ENCODE measurements around the gene PSD.

DNA sequence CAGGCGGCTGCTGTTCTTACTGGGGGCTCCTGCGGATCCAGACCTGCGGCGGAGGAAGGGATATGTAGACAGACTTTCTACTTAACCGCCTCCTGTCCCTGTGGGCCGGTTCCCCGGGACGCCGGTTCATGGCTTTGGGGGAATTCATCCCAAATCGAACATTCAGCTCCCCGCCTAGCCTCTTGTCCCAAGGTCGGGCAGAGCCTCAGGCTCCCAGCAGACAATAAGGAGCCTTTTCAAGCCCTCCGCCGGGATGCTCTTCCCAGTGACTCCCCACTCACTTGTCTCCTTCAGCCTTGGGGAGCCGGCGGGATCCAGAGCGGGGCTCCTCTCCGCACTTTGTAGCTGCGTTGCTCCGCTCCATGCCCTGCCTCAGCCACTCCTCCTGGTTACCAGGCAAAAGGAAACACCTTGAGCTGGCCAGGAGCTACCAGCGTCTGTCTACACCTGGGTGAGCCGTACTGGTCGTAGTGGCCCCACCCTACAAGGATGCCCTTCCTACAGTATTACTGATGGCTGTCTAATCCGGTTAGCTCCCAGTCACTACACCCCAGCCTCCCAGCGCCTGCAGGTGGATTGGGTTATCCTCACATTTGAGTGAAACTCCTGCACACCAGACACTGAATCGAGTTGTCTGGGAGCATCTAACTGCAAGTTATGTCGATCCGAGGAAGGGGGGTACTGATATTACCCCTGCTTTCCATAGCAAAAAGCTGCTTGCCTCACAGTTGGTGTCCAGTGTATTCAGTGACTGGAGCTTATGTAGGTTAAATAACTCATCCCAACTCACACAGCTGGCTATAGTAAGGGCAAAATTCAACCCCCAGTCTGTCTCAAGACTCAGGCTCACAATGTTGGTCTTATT is 32.8 kb upstream of the PSD start, which contains the start of gene C10orf95:
- TF ChIP-seq, protein P1, sequence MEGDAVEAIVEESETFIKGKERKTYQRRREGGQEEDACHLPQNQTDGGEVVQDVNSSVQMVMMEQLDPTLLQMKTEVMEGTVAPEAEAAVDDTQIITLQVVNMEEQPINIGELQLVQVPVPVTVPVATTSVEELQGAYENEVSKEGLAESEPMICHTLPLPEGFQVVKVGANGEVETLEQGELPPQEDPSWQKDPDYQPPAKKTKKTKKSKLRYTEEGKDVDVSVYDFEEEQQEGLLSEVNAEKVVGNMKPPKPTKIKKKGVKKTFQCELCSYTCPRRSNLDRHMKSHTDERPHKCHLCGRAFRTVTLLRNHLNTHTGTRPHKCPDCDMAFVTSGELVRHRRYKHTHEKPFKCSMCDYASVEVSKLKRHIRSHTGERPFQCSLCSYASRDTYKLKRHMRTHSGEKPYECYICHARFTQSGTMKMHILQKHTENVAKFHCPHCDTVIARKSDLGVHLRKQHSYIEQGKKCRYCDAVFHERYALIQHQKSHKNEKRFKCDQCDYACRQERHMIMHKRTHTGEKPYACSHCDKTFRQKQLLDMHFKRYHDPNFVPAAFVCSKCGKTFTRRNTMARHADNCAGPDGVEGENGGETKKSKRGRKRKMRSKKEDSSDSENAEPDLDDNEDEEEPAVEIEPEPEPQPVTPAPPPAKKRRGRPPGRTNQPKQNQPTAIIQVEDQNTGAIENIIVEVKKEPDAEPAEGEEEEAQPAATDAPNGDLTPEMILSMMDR (IDR thresholded peaks at IDR 0.05) = no peak
- TF ChIP-seq ZFX (IDR thresholded peaks at IDR 0.05; ENCODE audit: borderline replicate concordance) = no peak
